ENCODE measurements around the gene ANKH.

DNA sequence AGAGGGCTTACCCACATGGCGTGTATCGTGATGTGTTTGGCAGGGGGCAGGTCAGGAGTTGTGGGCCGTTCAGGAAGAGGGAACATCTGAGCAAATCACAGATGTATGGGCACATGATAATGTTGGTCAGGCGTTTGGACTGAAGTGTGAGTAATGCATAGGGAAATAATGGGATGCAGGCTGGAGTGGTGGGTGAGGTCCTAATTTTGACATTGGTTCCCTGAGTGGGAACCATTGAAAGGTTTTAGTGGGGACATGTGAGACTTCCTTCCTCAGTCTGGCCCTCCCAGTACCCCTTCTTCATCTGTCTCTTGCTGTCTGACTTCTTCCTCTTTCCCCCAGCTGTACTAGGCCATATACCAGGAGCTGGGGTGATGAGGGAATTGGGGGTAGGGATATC, 199.5 kb downstream of the ANKH start:
- TF ChIP-seq, protein P1, sequence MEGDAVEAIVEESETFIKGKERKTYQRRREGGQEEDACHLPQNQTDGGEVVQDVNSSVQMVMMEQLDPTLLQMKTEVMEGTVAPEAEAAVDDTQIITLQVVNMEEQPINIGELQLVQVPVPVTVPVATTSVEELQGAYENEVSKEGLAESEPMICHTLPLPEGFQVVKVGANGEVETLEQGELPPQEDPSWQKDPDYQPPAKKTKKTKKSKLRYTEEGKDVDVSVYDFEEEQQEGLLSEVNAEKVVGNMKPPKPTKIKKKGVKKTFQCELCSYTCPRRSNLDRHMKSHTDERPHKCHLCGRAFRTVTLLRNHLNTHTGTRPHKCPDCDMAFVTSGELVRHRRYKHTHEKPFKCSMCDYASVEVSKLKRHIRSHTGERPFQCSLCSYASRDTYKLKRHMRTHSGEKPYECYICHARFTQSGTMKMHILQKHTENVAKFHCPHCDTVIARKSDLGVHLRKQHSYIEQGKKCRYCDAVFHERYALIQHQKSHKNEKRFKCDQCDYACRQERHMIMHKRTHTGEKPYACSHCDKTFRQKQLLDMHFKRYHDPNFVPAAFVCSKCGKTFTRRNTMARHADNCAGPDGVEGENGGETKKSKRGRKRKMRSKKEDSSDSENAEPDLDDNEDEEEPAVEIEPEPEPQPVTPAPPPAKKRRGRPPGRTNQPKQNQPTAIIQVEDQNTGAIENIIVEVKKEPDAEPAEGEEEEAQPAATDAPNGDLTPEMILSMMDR (IDR thresholded peaks at IDR 0.05) = no peak
- no peak for TF ChIP-seq EZH2 (IDR thresholded peaks at IDR 0.05; ENCODE audit: borderline replicate concordance, insufficient read depth, low read depth, low read length, poor library complexity, severe bottlenecking)
